NOMO-1 treated with DMSO at 0.1 percent for 48 hours (cell line): ENCODE measurements around the gene ACP3.
A peak's percentile ranks its signal among the peaks of the same experiment; 100 is the strongest.
"Not testable (repeated sequence)": the region's sequence is repeated elsewhere in the genome, so short reads cannot be mapped to it uniquely, and the experiment has no call there.

Experiments used
- DNase-seq: peaks from one replicate; lab custom pipeline; 2025; ENCODE audit not compliant: unreplicated experiment; lab: John Stamatoyannopoulos, UW

The ACP3 gene

GRCh38 chr3:132356568-132356967 is 39.4 kb downstream of the ACP3 start:
- DNase-seq = no peak

DNA sequence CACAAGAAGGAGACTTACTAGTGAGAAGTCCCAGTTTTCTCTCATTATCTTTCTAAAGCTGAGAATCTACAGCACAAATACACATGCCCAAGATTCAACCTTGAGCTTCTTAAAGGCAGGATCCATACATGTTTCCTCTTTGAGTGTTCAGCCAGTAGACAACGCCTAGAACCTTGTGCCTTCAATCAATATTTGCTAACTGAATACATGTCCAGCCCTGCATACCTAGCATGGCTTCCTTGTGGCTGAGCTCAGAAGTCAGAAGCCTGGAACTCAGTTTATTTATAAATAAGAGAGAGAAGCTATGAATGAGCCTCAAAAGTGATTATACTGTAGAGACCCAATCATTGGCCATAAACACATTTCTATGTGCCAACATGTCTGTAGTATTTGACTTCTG is 43.5 kb downstream of the ACP3 start:
- no peak for DNase-seq

- no peak for DNase-seq
Observed at GRCh38 chr3:132362329-132362728, 45.1 kb downstream of the ACP3 start.

GRCh38 chr3:132368515-132368914 is 51.3 kb downstream of the ACP3 start:
- no peak for DNase-seq

DNA sequence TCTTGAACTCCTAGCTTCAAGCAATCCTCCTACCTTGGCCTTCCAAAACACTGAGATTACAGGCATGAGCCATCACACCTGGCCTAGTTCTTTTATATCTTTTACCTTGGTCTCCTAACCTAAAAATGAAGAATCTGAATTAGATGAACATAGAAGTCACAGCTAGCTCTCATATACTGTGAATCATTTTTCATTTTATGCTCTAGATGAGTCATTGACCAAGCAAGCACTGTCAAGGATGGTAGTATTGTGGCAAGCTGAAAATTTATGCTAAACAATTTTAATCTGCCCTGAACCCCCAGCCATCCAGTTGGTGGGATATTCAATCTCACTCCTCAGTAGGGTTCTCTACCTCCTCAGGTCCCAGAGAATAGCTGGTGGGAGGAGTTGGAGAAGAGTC is 51.8 kb downstream of the ACP3 start:
- no peak for DNase-seq

GRCh38 chr3:132376945-132377354 is 59.7 kb downstream of the ACP3 start:
- DNase-seq = not testable (repeated sequence)

DNA sequence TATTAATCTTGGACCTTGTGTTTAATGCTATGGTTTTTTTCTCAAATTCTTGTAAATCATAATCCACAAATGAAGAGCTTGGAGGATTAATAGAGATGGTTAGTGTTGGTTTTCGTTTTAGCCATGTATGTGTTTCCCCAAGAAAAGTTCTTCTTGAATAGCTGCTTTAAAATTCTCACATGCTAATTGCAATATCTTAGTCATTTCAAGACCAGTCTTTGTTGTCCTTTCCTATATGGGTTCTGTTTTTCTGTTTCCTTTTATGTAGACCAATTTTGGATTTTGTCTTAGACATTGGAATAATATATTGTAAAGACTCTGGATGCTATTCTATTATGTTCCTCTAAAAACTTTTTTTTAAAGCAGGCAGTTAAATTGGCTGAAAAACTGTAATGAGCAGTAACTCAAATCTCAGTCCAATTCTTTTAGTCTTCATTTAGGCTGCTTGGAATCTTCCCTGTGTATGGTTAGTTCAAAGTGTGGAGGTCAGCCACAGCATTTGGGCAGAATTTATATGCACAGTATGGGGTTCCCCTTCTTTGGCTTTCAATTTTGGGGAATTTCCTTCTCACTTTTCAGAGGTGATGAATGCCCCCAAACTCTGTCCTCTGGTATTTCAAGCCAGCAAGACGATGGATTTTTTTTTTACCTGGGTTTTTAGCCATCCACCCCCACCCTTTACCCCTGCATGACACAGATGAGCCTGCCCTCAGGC is 61.0 kb downstream of the ACP3 start:
- no peak for DNase-seq

DNA sequence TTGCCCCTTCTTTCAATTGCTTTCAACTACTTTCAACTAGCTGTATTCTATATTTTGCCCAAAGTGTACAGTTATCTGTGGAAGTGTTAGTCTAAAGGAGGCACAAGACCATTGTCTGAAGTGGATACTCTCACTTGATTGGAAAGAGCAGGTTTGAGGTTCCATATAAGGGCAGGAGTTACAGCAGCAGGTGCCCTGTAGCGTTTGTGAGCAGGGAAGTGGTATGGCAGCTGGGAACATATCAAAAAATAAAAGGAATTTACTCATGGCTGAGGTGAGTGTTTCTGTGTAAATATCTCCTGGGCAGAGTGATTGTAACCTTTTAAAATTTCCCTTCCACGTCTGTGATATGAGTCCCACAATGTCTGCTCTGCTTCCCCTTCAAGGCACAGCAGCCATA is 61.6 kb downstream of the ACP3 start:
- DNase-seq = no peak

- DNase-seq = no peak
Observed at GRCh38 chr3:132380920-132381319, 63.7 kb downstream of the ACP3 start.

GRCh38 chr3:132381348-132381944 is 64.2 kb downstream of the ACP3 start:
- no peak for DNase-seq

- DNase-seq = no peak
Observed at GRCh38 chr3:132382267-132382666, 65.1 kb downstream of the ACP3 start.

DNA sequence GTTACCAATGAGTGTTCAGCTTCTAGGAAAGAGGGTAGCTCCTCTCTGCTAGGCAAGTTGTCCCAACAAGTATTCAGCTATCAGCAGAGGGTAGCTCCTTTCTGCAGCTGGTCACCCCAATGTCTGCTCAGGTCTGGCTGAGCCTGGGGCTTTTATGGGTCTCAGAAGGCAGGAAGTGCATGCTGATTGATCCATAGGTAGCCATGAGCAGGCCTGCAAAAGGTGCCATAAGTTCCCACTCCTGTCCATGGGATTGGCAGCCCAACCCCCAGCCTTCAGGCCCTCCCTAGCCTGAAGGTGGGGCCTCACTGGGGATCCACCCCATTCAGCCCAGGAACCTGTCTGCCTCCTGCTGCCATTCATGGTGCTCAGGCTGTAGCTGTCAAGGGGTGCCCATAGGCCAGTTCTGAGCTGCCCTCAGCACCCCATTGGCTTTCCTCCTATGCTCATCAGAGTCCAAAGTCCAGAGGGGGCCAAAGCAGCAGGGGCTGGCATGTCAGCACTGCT is 65.5 kb downstream of the ACP3 start:
- DNase-seq = no peak

DNA sequence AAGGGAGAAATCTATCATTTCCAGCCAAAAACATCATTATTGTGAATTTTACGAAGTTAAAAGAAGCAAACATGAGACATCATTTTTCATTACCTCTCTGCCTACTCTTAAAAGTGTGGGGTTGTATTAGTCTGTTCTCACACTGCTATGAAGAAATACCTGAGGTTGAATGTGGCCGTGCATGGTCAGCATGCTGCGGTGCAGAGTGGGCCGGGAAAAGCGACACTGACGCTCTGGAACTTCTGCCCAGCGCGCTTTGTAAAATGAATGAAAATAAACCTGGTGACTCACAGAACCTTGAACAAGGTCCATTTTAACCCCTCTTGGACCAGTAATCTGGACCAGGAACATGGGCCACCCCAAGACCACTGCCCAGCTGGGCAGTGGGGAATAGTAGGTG is 69.1 kb downstream of the ACP3 start:
- peak; percentile 43 for DNase-seq

DNA sequence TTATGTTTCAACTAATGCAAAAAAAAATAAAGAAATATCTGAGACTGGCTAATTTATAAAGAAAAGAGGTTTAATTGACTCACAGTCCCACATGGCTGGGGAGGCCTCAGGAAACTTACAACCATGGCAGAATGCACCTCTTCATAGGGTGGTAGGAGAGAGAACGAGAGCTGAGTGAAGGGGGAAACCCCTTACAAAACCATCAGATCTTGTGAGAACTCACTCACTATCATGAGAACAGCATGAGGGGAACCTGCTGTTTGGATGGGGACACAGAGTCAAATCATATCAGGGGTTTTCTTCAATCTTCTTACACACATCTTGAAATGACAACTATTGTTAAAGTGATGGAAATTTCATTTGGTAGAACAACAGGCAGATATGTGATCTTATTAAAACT is 75.5 kb downstream of the ACP3 start:
- not testable (repeated sequence) for DNase-seq

- no peak for DNase-seq
Observed at GRCh38 chr3:132394320-132394719, 77.1 kb downstream of the ACP3 start.

GRCh38 chr3:132395126-132395525 is 77.9 kb downstream of the ACP3 start:
- DNase-seq = no peak

GRCh38 chr3:132396255-132396654 is 79.0 kb downstream of the ACP3 start:
- DNase-seq = no peak

DNA sequence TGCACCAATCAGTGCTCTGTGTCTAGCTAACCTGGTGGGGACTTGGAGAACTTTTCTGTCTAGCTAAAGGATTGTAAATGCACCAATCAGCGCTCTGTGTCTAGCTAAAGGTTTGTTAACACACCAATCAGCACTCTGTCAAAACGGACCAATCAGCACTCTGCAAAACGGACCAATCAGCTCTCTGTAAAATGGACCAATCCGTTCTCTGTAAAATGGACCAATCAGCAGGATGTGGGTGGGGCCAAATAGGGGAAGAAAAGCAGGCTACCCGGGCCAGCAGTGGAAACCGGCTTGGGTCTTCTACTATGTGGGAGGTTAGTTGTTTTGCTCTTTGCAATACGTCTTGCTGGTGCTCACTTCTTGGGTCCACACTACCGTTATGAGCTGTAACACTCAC is 79.6 kb downstream of the ACP3 start:
- DNase-seq = not testable (repeated sequence)

- peak; percentile 82 for DNase-seq
Observed at GRCh38 chr3:132399054-132399929, 82.1 kb downstream of the ACP3 start.

DNA sequence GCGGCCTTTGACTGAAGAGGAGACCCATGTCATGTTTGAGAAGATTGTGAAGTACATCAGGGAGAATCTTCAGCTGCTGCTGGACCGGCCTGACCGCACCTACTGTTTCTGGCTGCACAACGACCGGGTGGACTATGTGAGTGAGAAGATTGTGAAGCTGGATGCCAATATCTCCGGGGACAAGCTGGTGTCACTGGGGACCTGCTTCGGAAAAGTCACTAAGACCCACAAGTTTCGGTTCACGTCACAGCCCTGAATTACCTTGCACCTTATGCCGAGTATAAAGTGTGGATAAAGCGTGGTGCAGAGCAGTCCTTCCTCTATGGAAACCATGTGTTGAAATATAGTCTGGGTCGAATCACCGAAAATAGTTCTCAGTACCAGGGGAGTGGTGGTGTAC is 84.0 kb downstream of the ACP3 start:
- DNase-seq = no peak

GRCh38 chr3:132404276-132404675 is 87.1 kb downstream of the ACP3 start:
- no peak for DNase-seq

- DNase-seq = peak; percentile 37
Observed at GRCh38 chr3:132405188-132405587, 88.0 kb downstream of the ACP3 start.
